ENCODE data around the gene GAPDH.

DNA sequence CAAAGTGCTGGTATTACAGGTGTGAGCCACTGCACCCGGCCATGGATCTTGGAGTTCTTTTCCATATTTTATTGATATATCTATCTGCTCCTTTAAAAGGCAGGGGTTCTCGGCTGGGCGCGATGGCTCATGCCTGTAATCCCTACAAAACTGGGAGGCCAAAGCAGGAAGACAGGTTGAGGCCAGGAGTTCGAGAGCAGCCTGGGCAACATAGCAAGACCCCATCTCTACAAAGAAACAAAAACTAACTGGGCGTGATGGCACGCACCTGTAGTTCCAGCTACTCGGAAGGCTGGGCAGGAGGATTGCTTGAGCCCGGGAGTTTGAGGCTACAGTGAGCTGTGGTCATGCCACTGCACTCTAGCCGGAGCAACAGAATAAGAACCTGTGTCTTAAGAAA is 12.1 kb upstream of the GAPDH start:
- TF ChIP-seq, protein P1, sequence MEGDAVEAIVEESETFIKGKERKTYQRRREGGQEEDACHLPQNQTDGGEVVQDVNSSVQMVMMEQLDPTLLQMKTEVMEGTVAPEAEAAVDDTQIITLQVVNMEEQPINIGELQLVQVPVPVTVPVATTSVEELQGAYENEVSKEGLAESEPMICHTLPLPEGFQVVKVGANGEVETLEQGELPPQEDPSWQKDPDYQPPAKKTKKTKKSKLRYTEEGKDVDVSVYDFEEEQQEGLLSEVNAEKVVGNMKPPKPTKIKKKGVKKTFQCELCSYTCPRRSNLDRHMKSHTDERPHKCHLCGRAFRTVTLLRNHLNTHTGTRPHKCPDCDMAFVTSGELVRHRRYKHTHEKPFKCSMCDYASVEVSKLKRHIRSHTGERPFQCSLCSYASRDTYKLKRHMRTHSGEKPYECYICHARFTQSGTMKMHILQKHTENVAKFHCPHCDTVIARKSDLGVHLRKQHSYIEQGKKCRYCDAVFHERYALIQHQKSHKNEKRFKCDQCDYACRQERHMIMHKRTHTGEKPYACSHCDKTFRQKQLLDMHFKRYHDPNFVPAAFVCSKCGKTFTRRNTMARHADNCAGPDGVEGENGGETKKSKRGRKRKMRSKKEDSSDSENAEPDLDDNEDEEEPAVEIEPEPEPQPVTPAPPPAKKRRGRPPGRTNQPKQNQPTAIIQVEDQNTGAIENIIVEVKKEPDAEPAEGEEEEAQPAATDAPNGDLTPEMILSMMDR (IDR thresholded peaks at IDR 0.05 in 8 of 11, conservative IDR thresholded peaks at IDR 0.05 in 3 of 11) = no peak
- no peak for TF ChIP-seq POLR2AphosphoS5 (IDR thresholded peaks at IDR 0.05)
